Left colon (tissue), 2 donors: ENCODE data around the gene MAPK8IP3. TPM values are rescaled to one million over a fixed set of nuclear protein-coding genes. Genes with fewer than 3 reads are reported as not detected.
A peak's percentile ranks its signal among the peaks of the same experiment; 100 is the strongest.

ENCODE experiments used
- ATAC-seq: fragments of 200-7000 bp; cut with Tn5 transposase; one replicate; pipeline ENCODE4 v1.9.1; 2020; ENCODE audit warnings: mild to moderate bottlenecking, moderate library complexity
- DNase-seq, 2 donors: peaks; one replicate each; pipeline ENCODE4 v3.0.0-alpha.2; 2020
- intact Hi-C, 2 donors: fragments of 100-400 bp; cut with DNase I in 1 of 2; cut with micrococcal nuclease in 1 of 2; formaldehyde crosslinking; loops; one replicate each; pipeline versions ENCODE4 v1.11.2 to v1.14.0; 2022; cut with DNase I, micrococcal nuclease
- total RNA-seq, 2 donors: library from RNA; stranded (reverse); fragmentation: NEBNext Ultra II Directional; extraction: Animal tissue kit (Norgen Biotek cat#: 25700); gene quantifications; one replicate each; pipeline ENCODE4 v1.2.1, GENCODE V29; 2021
- donor health status: DM: no; HTN: no; CAD: no.
- donor health status: DM: yes; HTN: yes; CAD: no.

MAPK8IP3 gene
- total RNA-seq, 2 donors from 2014 or later = 55.2 to 79.0 TPM

GRCh38 chr16:1767116-1767994 lies 61.4 kb downstream of the MAPK8IP3 start:
- DNase-seq (no peak), ATAC-seq (no peak)
- intact Hi-C loops = no loop called here

GRCh38 chr16:1768061-1768766 lies 62.2 kb downstream of the MAPK8IP3 start:
- no peak for ATAC-seq
- intact Hi-C loops = no loop called here
- no peak for DNase-seq

GRCh38 chr16:1768767-1769401 lies 62.9 kb downstream of the MAPK8IP3 start:
- ATAC-seq (no peak), DNase-seq (no peak)
- intact Hi-C loops = no loop called here

- DNase-seq = peak in 1 of 2 donors; percentile 41
- ATAC-seq = no peak
- intact Hi-C loops = no loop called here
These were observed 63.7 kb downstream of the MAPK8IP3 start for GRCh38 chr16:1769402-1770300.

GRCh38 chr16:1770328-1771187 lies 64.6 kb downstream of the MAPK8IP3 start:
- ATAC-seq (peak; percentile 34), DNase-seq (peak; percentile 84 to 85)
- intact Hi-C loops = no loop called here

- peak; percentile 72 to 89 for DNase-seq
- ATAC-seq = peak; percentile 47
- intact Hi-C loops = no loop called here
These were observed 65.3 kb downstream of the MAPK8IP3 start, which contains the start of gene NME3 for GRCh38 chr16:1771188-1771863. Gene NME3, minus strand, starts transcription at chr16:1771543. Its CDS starts 9 bp downstream, at chr16:1771534.

- intact Hi-C loops = no loop called here
- DNase-seq = no peak
These were observed 65.9 kb downstream of the MAPK8IP3 start for GRCh38 chr16:1771864-1772361.

GRCh38 chr16:1772362-1772907 lies 66.4 kb downstream of the MAPK8IP3 start, which contains the start of gene EME2:
Gene EME2, plus strand, starts transcription at chr16:1772810. Its CDS starts 418 bp downstream, at chr16:1773228.
- DNase-seq (peak; percentile 55 to 67), ATAC-seq (peak; percentile 36)
- intact Hi-C loops = no loop called here

More at GRCh38 chr16:1771864-1772361, 65.9 kb downstream of the MAPK8IP3 start:
- no peak for ATAC-seq

- DNase-seq = peak; percentile 78 to 88
- ATAC-seq = peak; percentile 66
- intact Hi-C loops = no loop called here
These were observed 67.1 kb downstream of the MAPK8IP3 start, which contains the start of gene MRPS34 for GRCh38 chr16:1772908-1773702. Gene MRPS34, minus strand, starts transcription at chr16:1773134. Its CDS starts 15 bp downstream, at chr16:1773119.

- peak in 1 of 2 donors; percentile 47 for DNase-seq
- ATAC-seq = no peak
- intact Hi-C loops = no loop called here
These were observed 67.9 kb downstream of the MAPK8IP3 start for GRCh38 chr16:1773703-1774447.

GRCh38 chr16:1774448-1774780 lies 68.4 kb downstream of the MAPK8IP3 start:
- ATAC-seq (no peak), DNase-seq (no peak)
- intact Hi-C loops = no loop called here

GRCh38 chr16:1775006-1775845 lies 69.2 kb downstream of the MAPK8IP3 start:
- ATAC-seq = no peak
- no peak for DNase-seq
- intact Hi-C loops = no loop called here

GRCh38 chr16:1775846-1776671 lies 70.1 kb downstream of the MAPK8IP3 start:
- intact Hi-C loops = no loop called here
- DNase-seq = no peak
- no peak for ATAC-seq

GRCh38 chr16:1776672-1776955 lies 70.6 kb downstream of the MAPK8IP3 start:
- intact Hi-C loops = no loop called here
- ATAC-seq = no peak

More at GRCh38 chr16:1776672-1776955, 70.6 kb downstream of the MAPK8IP3 start:
- no peak for DNase-seq
